H1 (cell line): Measurements from ENCODE around the gene ANAPC13. TPM values are rescaled to one million over a fixed set of nuclear protein-coding genes. Genes with fewer than 3 reads are reported as not detected.

ENCODE experiments used
- CTCF ChIA-PET: fragments of 300-600 bp; sonication (Branson Sonifier 250); formaldehyde crosslinking; loops from one replicate; lab custom pipeline; 2021; ENCODE audit not compliant: partially characterized antibody; lab: Charles Lee
- POLR2A ChIA-PET: fragments of 300-600 bp; sonication (Branson Sonifier 250); formaldehyde crosslinking; loops from one replicate; lab custom pipeline; 2021; ENCODE audit warnings: inconsistent platforms; ENCODE audit not compliant: partially characterized antibody; lab: Charles Lee
- DNase-seq, 2 experiments: peaks; one replicate each; pipeline versions ENCODE4 v3.0.0 to v3.0.0-alpha.2; 2010 to 2022; ENCODE audit warnings: low spot score in 2 of 2, low read depth in 1 of 2, mixed read lengths in 1 of 2
- FAIRE-seq: peaks from 2 replicates; lab custom pipeline; 2011; peaks lifted over from hg19 to GRCh38; lab: Jason Lieb, UNC
- H2AFZ ChIP-seq: 2 replicates; pipeline ENCODE4 v1.8.1; 2012; ENCODE audit warnings: low read length, inconsistent platforms
- H2AK5ac ChIP-seq: 2 replicates; pipeline ENCODE4 v1.6.1; 2013; ENCODE audit warnings: low read depth, low read length
- H2BK120ac ChIP-seq: replicated peaks from 2 replicates; pipeline ENCODE3; 2013; ENCODE audit warnings: low read depth, low read length, inconsistent platforms
- H2BK12ac ChIP-seq: 2 replicates; pipeline ENCODE4 v1.6.1; 2013; ENCODE audit warnings: low read depth, low read length
- H2BK15ac ChIP-seq: 2 replicates; pipeline ENCODE4 v1.6.1; 2013; ENCODE audit warnings: low read length
- H2BK20ac ChIP-seq: 2 replicates; pipeline ENCODE4 v1.6.1; 2013; ENCODE audit warnings: low read length
- H2BK5ac ChIP-seq: 2 replicates; pipeline ENCODE4 v1.6.1; 2013; ENCODE audit warnings: low read depth, low read length
- H3K14ac ChIP-seq: 2 replicates; pipeline ENCODE4 v1.6.1; 2013; ENCODE audit warnings: inconsistent platforms; ENCODE audit not compliant: insufficient read length
- H3K18ac ChIP-seq: 2 replicates; pipeline ENCODE4 v1.6.1; 2013; ENCODE audit warnings: low read length; ENCODE audit errors: extremely low read depth
- H3K23ac ChIP-seq: 2 replicates; pipeline ENCODE4 v1.6.1; 2013; ENCODE audit warnings: inconsistent platforms; ENCODE audit not compliant: insufficient read length
- H3K23me2 ChIP-seq: 2 replicates; pipeline ENCODE4 v1.6.1; 2013; ENCODE audit warnings: low read depth, low read length
- H3K27ac ChIP-seq: 2 replicates; pipeline ENCODE4 v1.6.1; 2011; ENCODE audit warnings: low read depth, low read length, inconsistent platforms
- H3K27me3 ChIP-seq, 4 experiments: replicated peaks in 1 of 4; 1 replicate in 1 of 4; 2 replicates in 3 of 4; pipeline versions ENCODE4 v1.6.1 to v1.8.1; 2011 to 2013; ENCODE audit warnings: low read length in 3 of 4, mild to moderate bottlenecking in 3 of 4, inconsistent platforms in 2 of 4, mixed read lengths in 2 of 4, moderate library complexity in 1 of 4; ENCODE audit not compliant: control insufficient read depth in 3 of 4, insufficient read depth in 3 of 4; ENCODE audit errors: extremely low read depth in 1 of 4
- H3K36me3 ChIP-seq, 4 experiments: 2 replicates each; pipeline versions ENCODE4 v1.6.1 to v1.8.1; 2011 to 2013; ENCODE audit warnings: mild to moderate bottlenecking in 4 of 4, low read length in 3 of 4, moderate library complexity in 2 of 4, control low read depth in 1 of 4, inconsistent platforms in 1 of 4; ENCODE audit not compliant: insufficient read depth in 4 of 4, control insufficient read depth in 2 of 4
- H3K4ac ChIP-seq: replicated peaks from 2 replicates; pipeline ENCODE3; 2013; ENCODE audit warnings: low read length, low read depth, mixed read lengths, inconsistent platforms; ENCODE audit not compliant: insufficient read length
- H3K4me1 ChIP-seq, 4 experiments: replicated peaks in 1 of 4; 1 replicate in 1 of 4; 2 replicates in 3 of 4; pipeline versions ENCODE4 v1.6.1 to v1.8.1; 2011 to 2013; ENCODE audit warnings: low read length in 3 of 4, inconsistent platforms in 2 of 4, mixed read lengths in 1 of 4; ENCODE audit not compliant: insufficient read depth in 4 of 4, control insufficient read depth in 3 of 4
- H3K4me2 ChIP-seq, 2 experiments: 2 replicates each; pipeline versions ENCODE4 v1.6.1 to v1.8.1; 2011 to 2013; ENCODE audit warnings: low read depth in 2 of 2, low read length in 2 of 2, control low read depth in 1 of 2, inconsistent platforms in 1 of 2, mild to moderate bottlenecking in 1 of 2; ENCODE audit not compliant: insufficient read depth in 1 of 2
- H3K4me3 ChIP-seq, 4 experiments: fragments of 200-600, 300-600 bp in 1 of 4; sonication (generic), shearing (Covaris generic), sonication (Bioruptor Twin) in 1 of 4; 2 replicates each; pipeline versions ENCODE4 v1.5.1 to v1.8.1; 2011 to 2016; ENCODE audit warnings: low read length in 4 of 4, low read depth in 3 of 4, control low read depth in 2 of 4, inconsistent platforms in 2 of 4, mild to moderate bottlenecking in 2 of 4, mixed read lengths in 1 of 4, moderate library complexity in 1 of 4; ENCODE audit not compliant: insufficient read depth in 2 of 4; ENCODE audit errors: extremely low read depth in 1 of 4
- H3K56ac ChIP-seq: replicated peaks from 2 replicates; pipeline ENCODE3; 2013; ENCODE audit warnings: low read depth, mild to moderate bottlenecking, mixed read lengths, low read length, inconsistent platforms; ENCODE audit not compliant: insufficient read length
- H3K79me1 ChIP-seq: 2 replicates; pipeline ENCODE4 v1.6.1; 2013; ENCODE audit warnings: low read depth, low read length, control low read depth
- H3K79me2 ChIP-seq, 2 experiments: 2 replicates each; pipeline versions ENCODE4 v1.6.1 to v1.8.1; 2012 to 2013; ENCODE audit warnings: low read length in 2 of 2, mild to moderate bottlenecking in 2 of 2, inconsistent platforms in 1 of 2; ENCODE audit not compliant: insufficient read depth in 2 of 2, control insufficient read depth in 1 of 2
- H3K9ac ChIP-seq, 4 experiments: replicated peaks in 1 of 4; 1 replicate in 1 of 4; 2 replicates in 3 of 4; pipeline versions ENCODE4 v1.6.1 to v1.8.1; 2011 to 2013; ENCODE audit warnings: low read depth in 3 of 4, low read length in 3 of 4, control low read depth in 2 of 4, mild to moderate bottlenecking in 2 of 4, moderate library complexity in 2 of 4, inconsistent platforms in 1 of 4; ENCODE audit errors: extremely low read depth in 1 of 4
- H3K9me3 ChIP-seq, 2 experiments: 2 replicates each; pipeline versions ENCODE4 v1.6.1 to v1.8.1; 2012 to 2013; ENCODE audit warnings: mild to moderate bottlenecking in 2 of 2, moderate library complexity in 2 of 2, control low read depth in 1 of 2, inconsistent platforms in 1 of 2, low read depth in 1 of 2, low read length in 1 of 2, mixed read lengths in 1 of 2; ENCODE audit not compliant: insufficient read depth in 2 of 2
- H4K20me1 ChIP-seq, 2 experiments: replicated peaks in 1 of 2; 2 replicates each; pipeline versions ENCODE3 to v1.8.1; 2011 to 2013; ENCODE audit warnings: inconsistent platforms in 2 of 2, low read length in 2 of 2, mild to moderate bottlenecking in 1 of 2; ENCODE audit not compliant: insufficient read depth in 2 of 2, control insufficient read depth in 1 of 2
- H4K5ac ChIP-seq: 2 replicates; pipeline ENCODE4 v1.6.1; 2013; ENCODE audit warnings: low read length, low read depth, mixed read lengths, inconsistent platforms; ENCODE audit not compliant: insufficient read length
- H4K8ac ChIP-seq: 2 replicates; pipeline ENCODE4 v1.8.0; 2013; ENCODE audit warnings: mild to moderate bottlenecking, moderate library complexity, low read length, inconsistent platforms; ENCODE audit not compliant: insufficient read depth; ENCODE audit errors: extremely low read depth
- H4K91ac ChIP-seq: replicated peaks from 2 replicates; pipeline ENCODE3; 2013; ENCODE audit warnings: low read length, mixed read lengths, inconsistent platforms; ENCODE audit not compliant: insufficient read length
- EP300 ChIP-seq, 2 experiments: IDR thresholded peaks; 1 replicate in 1 of 2; 2 replicates in 1 of 2; pipeline ENCODE4 v1.6.1; 2011 to 2012; ENCODE audit warnings: low read depth in 2 of 2, low read length in 2 of 2, mild to moderate bottlenecking in 2 of 2, borderline replicate concordance in 1 of 2, inconsistent platforms in 1 of 2, moderate library complexity in 1 of 2
- MAX ChIP-seq: IDR thresholded peaks from 2 replicates; pipeline ENCODE4 v1.6.1; 2012; ENCODE audit warnings: inconsistent platforms
- NANOG ChIP-seq: IDR thresholded peaks from 2 replicates; pipeline ENCODE4 v1.6.1; 2011; ENCODE audit warnings: low read length, low read depth, mild to moderate bottlenecking, inconsistent platforms; ENCODE audit not compliant: insufficient read depth, poor library complexity, severe bottlenecking
- PHF8 ChIP-seq: fragments of 200-600 bp; sonication (generic); conservative IDR thresholded peaks from 2 replicates; pipeline ENCODE4 v1.7.1; 2012; ENCODE audit warnings: low read depth, mild to moderate bottlenecking, inconsistent platforms, low read length, moderate library complexity
- RXRA ChIP-seq: IDR thresholded peaks from 2 replicates; pipeline ENCODE4 v1.6.1; 2011; ENCODE audit warnings: low read depth, mild to moderate bottlenecking, low read length, moderate library complexity; ENCODE audit not compliant: insufficient read depth
- SAP30 ChIP-seq: fragments of 300-600 bp; sonication (generic); IDR thresholded peaks from 2 replicates; pipeline ENCODE4 v1.7.1; 2012; ENCODE audit warnings: low read length, moderate library complexity, mild to moderate bottlenecking, inconsistent platforms; ENCODE audit not compliant: insufficient read depth, insufficient replicate concordance
- SIN3A ChIP-seq, 2 experiments: IDR thresholded peaks in 1 of 2; conservative IDR thresholded peaks in 1 of 2; 2 replicates each; pipeline ENCODE4 v1.6.1; 2011 to 2012; ENCODE audit warnings: low read length in 2 of 2, improper control_type of control experiment in 1 of 2, low read depth in 1 of 2, mild to moderate bottlenecking in 1 of 2
- SIRT6 ChIP-seq: IDR thresholded peaks from one replicate; pipeline ENCODE4 v1.7.1; 2012; ENCODE audit warnings: low read length, inconsistent platforms
- TAF1 ChIP-seq: IDR thresholded peaks from 2 replicates; pipeline ENCODE4 v1.6.1; 2011; ENCODE audit warnings: mild to moderate bottlenecking, low read depth, low read length
- TEAD4 ChIP-seq: IDR thresholded peaks from 2 replicates; pipeline ENCODE4 v1.6.1; 2012; ENCODE audit warnings: low read depth, low read length, inconsistent platforms, mixed read lengths
- USF2 ChIP-seq: IDR thresholded peaks from 2 replicates; pipeline ENCODE4 v1.6.1; 2011; ENCODE audit warnings: low read length, improper control_type of control experiment
- WGBS, 2 experiments: shearing (Covaris generic) in 1 of 2; methylation state at CpG; one replicate each; pipeline versions ENCODE4 v1.1.6 to v1.1.7; 2013 to 2015; ENCODE audit warnings: low lambda C conversion rate in 2 of 2, mixed read lengths in 2 of 2, inconsistent platforms in 1 of 2, low coverage in 1 of 2, missing lambda C conversion rate in 1 of 2; ENCODE audit not compliant: insufficient replicate concordance in 2 of 2, insufficient coverage in 1 of 2, insufficient read length in 1 of 2; ENCODE audit errors: extremely low coverage in 1 of 2, missing lambda C conversion rate in 1 of 2; 5-methylcytosine and 5-hydroxymethylcytosine counted together
- polyA plus RNA-seq, 7 experiments: library from polyadenylated mRNA; depleted of rRNA in 3 of 7; stranded (reverse) in 5 of 7; unstranded in 2 of 7; fragments of >200 nt in 5 of 7; fragments of 200-250 nt in 2 of 7; gene quantifications; 1 replicate in 5 of 7; 2 replicates in 1 of 7; 4 replicates in 1 of 7; pipeline versions ENCODE4 v1.2.1 to v1.2.3, GENCODE V29; 2011 to 2013; ENCODE audit warnings: missing spikeins in 2 of 7, mixed read lengths in 2 of 7
- total RNA-seq: library from RNA; stranded (reverse); fragmentation: NEBNext Ultra II Directional; extraction: Animal tissue kit (Norgen Biotek cat#: 25700); gene quantifications from 2 replicates; pipeline ENCODE4 v1.2.1, GENCODE V29; 2021

Gene ANAPC13
- total and polyA plus RNA-seq, 2 of the 8 experiments (the other 6 are each of a cell fraction or from before 2014, with no cell fraction given): 33.3 to 34.0 TPM

- H2BK5ac ChIP-seq: no peak overlapping the region
- FAIRE-seq (no peak), DNase-seq (no peak)
- TF ChIP-seq RXRA (no peak), MAX (no peak), SIRT6 (no peak), PHF8 (no peak), TAF1 (no peak), TEAD4 (no peak), SAP30 (no peak), EP300 (IDR thresholded peaks at IDR 0.05; ENCODE audit: borderline replicate concordance in 1 of 2, low read depth in 2 of 2, low read length in 2 of 2) (no peak), NANOG (no peak), SIN3A (conservative IDR thresholded peaks at IDR 0.05 in 1 of 2, IDR thresholded peaks at IDR 0.05 in 1 of 2; ENCODE audit: low read depth in 1 of 2, low read length in 2 of 2) (no peak), USF2 (no peak)
- no peak overlapping the region for H2AFZ ChIP-seq
- H3K56ac ChIP-seq: no peak overlapping the region
- H4K8ac ChIP-seq: no peak overlapping the region
- no peak overlapping the region for H3K27ac ChIP-seq
- H4K91ac ChIP-seq: no peak overlapping the region
- H3K79me2 ChIP-seq: no peaks in the 10 kb centered on the region
- no peak overlapping the region for H3K18ac ChIP-seq
- H3K79me1 ChIP-seq: no peaks in the 10 kb centered on the region
- H3K14ac ChIP-seq: no peak overlapping the region
- POLR2A ChIA-PET: interaction anchor here (0.7 to 2.4 kb wide), 9 partner anchors 8 to 164 kb away, joined by 3 to 10 read pairs (median 3); partner anchors contain the start of gene AMOTL2
- no peak overlapping the region for H3K23ac ChIP-seq
- H3K36me3 ChIP-seq: peaks cover 0 to 10% (median 5%) of the 10 kb centered on the region in 4 experiments; a peak in 6 of 8 replicates
- H3K9ac ChIP-seq: no peak overlapping the region
- no peaks in the 10 kb centered on the region for H3K23me2 ChIP-seq
- no peaks in the 10 kb centered on the region for H3K9me3 ChIP-seq
- CTCF ChIA-PET: interaction anchor here (0.6 to 11.3 kb wide), 29 partner anchors 8 to 260 kb away, joined by 3 to 138 read pairs (median 6); no protein-coding TSS in a partner anchor
- H3K4me3 ChIP-seq: no peak overlapping the region
- no peak overlapping the region for H4K5ac ChIP-seq
- no peak overlapping the region for H2BK15ac ChIP-seq
- H2BK20ac ChIP-seq: no peak overlapping the region
- WGBS, 2 experiments: 94% methylated on average over 6 of the region's 6 CpGs; no CpG with 5 or more reads in 1 of the 2 experiments
- no peak overlapping the region for H2BK120ac ChIP-seq
- H3K4me1 ChIP-seq: peaks cover 0 to 3% (median 1%) of the 10 kb centered on the region in 4 experiments; a peak in 3 of 7 replicates
- no peak overlapping the region for H3K4me2 ChIP-seq
- no peak overlapping the region for H2BK12ac ChIP-seq
- H4K20me1 ChIP-seq: peaks cover 0 to 2% of the 10 kb centered on the region in 2 experiments
- no peak overlapping the region for H3K4ac ChIP-seq
- H3K27me3 ChIP-seq: no peaks in the 10 kb centered on the region; a peak in 1 of 7 replicates
- H2AK5ac ChIP-seq: no peak overlapping the region
Measured at GRCh38 chr3:134472831-134473230, 13.0 kb downstream of the ANAPC13 start.
